HS-5 (cell line): ENCODE data around the gene NCAPH2.

Source experiments
- DNase-seq: peaks from one replicate; pipeline ENCODE4 v3.0.0-alpha.2; 2012; ENCODE audit warnings: low read depth

NCAPH2 gene

DNA sequence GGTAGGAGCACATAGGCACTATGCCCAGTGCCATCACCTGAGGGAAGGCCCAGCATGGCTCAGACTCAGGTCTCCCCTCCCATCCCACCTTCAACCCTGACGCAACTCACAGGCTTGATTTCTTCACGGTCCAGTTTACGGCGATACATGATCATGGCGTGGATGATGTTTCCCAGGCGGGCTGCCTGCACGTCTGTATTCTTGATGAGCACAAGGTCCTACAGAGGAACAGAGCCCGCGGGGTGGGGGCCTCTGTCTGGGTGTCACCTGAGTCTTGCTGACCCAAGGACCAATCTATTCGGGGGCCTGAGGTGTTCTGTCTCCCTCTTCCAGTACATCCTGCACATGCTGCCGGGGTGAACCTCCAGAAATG lies 66.3 kb downstream of the NCAPH2 start:
- no peak for DNase-seq
